CD14-positive monocyte (primary cell): ENCODE results near the gene ABCC3. TPM values are rescaled to one million over a fixed set of nuclear protein-coding genes. Genes with fewer than 3 reads are reported as not detected.

Source experiments
- DNase-seq, 3 donors: peaks; one replicate each; pipeline ENCODE4 v3.0.0-alpha.2; 2011 to 2022
- H2AFZ ChIP-seq: 2 replicates; pipeline ENCODE4 v1.6.0; 2012; ENCODE audit warnings: mild to moderate bottlenecking, low read depth, low read length, inconsistent platforms; ENCODE audit not compliant: insufficient read depth, poor library complexity, severe bottlenecking
- H3K27ac ChIP-seq, 2 donors: 1 replicate in 1 of 2; 2 replicates in 1 of 2; pipeline ENCODE4 v1.5.1; 2012 to 2013; ENCODE audit warnings: low read length in 2 of 2, control low read depth in 1 of 2, inconsistent platforms in 1 of 2, low read depth in 1 of 2, mild to moderate bottlenecking in 1 of 2
- H3K27me3 ChIP-seq, 2 donors: one replicate each; pipeline versions ENCODE4 v1.6.0 to v1.6.1; 2011 to 2013; ENCODE audit warnings: low read length in 2 of 2; ENCODE audit not compliant: control insufficient read depth in 2 of 2, insufficient read depth in 2 of 2
- H3K36me3 ChIP-seq, 2 donors: replicated peaks in 1 of 2; 1 replicate in 1 of 2; 2 replicates in 1 of 2; pipeline versions ENCODE4 v1.5.1 to v1.6.1; 2012 to 2013; ENCODE audit warnings: low read length in 2 of 2, control low read depth in 1 of 2, inconsistent platforms in 1 of 2, mild to moderate bottlenecking in 1 of 2; ENCODE audit not compliant: insufficient read depth in 2 of 2, control insufficient read depth in 1 of 2
- H3K4me1 ChIP-seq, 2 donors: 1 replicate in 1 of 2; 2 replicates in 1 of 2; pipeline versions ENCODE4 v1.5.1 to v1.6.1; 2012 to 2013; ENCODE audit warnings: low read length in 2 of 2, control low read depth in 1 of 2, inconsistent platforms in 1 of 2, mild to moderate bottlenecking in 1 of 2, moderate library complexity in 1 of 2; ENCODE audit not compliant: insufficient read depth in 2 of 2, control insufficient read depth in 1 of 2
- H3K4me2 ChIP-seq: replicated peaks from 2 replicates; pipeline ENCODE3; 2012; ENCODE audit warnings: low read length, moderate library complexity, mild to moderate bottlenecking; ENCODE audit not compliant: poor library complexity, severe bottlenecking; ENCODE audit errors: extremely low read depth
- H3K4me3 ChIP-seq, 3 experiments: fragments of 200-600 bp in 1 of 3; sonication (generic) in 1 of 3; replicated peaks in 1 of 3; 1 replicate in 2 of 3; 2 replicates in 1 of 3; pipeline ENCODE4 v1.5.1; 2011 to 2013; ENCODE audit warnings: low read length in 3 of 3, mild to moderate bottlenecking in 3 of 3, control low read depth in 2 of 3, low read depth in 2 of 3, inconsistent platforms in 1 of 3, moderate library complexity in 1 of 3
- H3K79me2 ChIP-seq: 2 replicates; pipeline ENCODE4 v1.6.0; 2012; ENCODE audit warnings: mild to moderate bottlenecking, control low read depth, inconsistent platforms, low read length, moderate library complexity; ENCODE audit not compliant: insufficient read depth
- H3K9ac ChIP-seq: 2 replicates; pipeline ENCODE4 v1.6.0; 2017; ENCODE audit warnings: low read length, mild to moderate bottlenecking; ENCODE audit not compliant: insufficient read depth, poor library complexity, severe bottlenecking
- H3K9me3 ChIP-seq, 2 donors: replicated peaks in 1 of 2; 1 replicate in 1 of 2; 2 replicates in 1 of 2; pipeline versions ENCODE4 v1.5.1 to v1.6.1; 2012 to 2013; ENCODE audit warnings: low read length in 2 of 2, control low read depth in 1 of 2; ENCODE audit not compliant: control insufficient read depth in 1 of 2, insufficient read depth in 1 of 2
- H4K20me1 ChIP-seq: 2 replicates; pipeline ENCODE4 v1.6.0; 2012; ENCODE audit warnings: mild to moderate bottlenecking, low read length, control low read depth, moderate library complexity; ENCODE audit not compliant: insufficient read depth
- H3K27ac Mint-ChIP-seq, 7 donors: one replicate each; pipeline ENCODE4 v1.8.0; 2020; ENCODE audit warnings: mild to moderate bottlenecking in 7 of 7, mixed read lengths in 7 of 7, moderate library complexity in 6 of 7, inconsistent platforms in 2 of 7
- H3K27me3 Mint-ChIP-seq, 3 donors: one replicate each; pipeline ENCODE4 v1.8.0; 2021 to 2022; ENCODE audit warnings: low read depth in 3 of 3, mild to moderate bottlenecking in 3 of 3, mixed read lengths in 3 of 3, moderate library complexity in 3 of 3, inconsistent platforms in 1 of 3
- H3K36me3 Mint-ChIP-seq, 2 donors: one replicate each; pipeline ENCODE4 v1.8.0; 2020; ENCODE audit warnings: mixed read lengths in 2 of 2, inconsistent platforms in 1 of 2, mild to moderate bottlenecking in 1 of 2
- H3K4me1 Mint-ChIP-seq: one replicate; pipeline ENCODE4 v1.8.0; 2020; ENCODE audit warnings: mild to moderate bottlenecking, mixed read lengths
- H3K4me3 Mint-ChIP-seq, 2 donors: one replicate each; pipeline ENCODE4 v1.8.0; 2020; ENCODE audit warnings: mild to moderate bottlenecking in 2 of 2, mixed read lengths in 2 of 2, moderate library complexity in 1 of 2
- H3K9me3 Mint-ChIP-seq, 7 donors: one replicate each; pipeline ENCODE4 v1.8.0; 2020 to 2022; ENCODE audit warnings: mixed read lengths in 7 of 7, mild to moderate bottlenecking in 6 of 7, moderate library complexity in 6 of 7, inconsistent platforms in 2 of 7
- CTCF ChIP-seq: fragments of 200-600 bp; IDR thresholded peaks from one replicate; pipeline ENCODE4 v1.8.0; 2022; ENCODE audit warnings: antibody characterized with exemption, mild to moderate bottlenecking
- WGBS: methylation state at CpG from one replicate; pipeline ENCODE4 v1.1.5; 2013; ENCODE audit warnings: missing lambda C conversion rate; ENCODE audit not compliant: insufficient coverage; 5-methylcytosine and 5-hydroxymethylcytosine counted together
- intact Hi-C, 2 donors: fragments of 100-400 bp; cut with micrococcal nuclease; formaldehyde crosslinking; loops; one replicate each; pipeline versions ENCODE4 v1.15.0 to v1.15.1; 2023
- polyA plus RNA-seq, 3 donors: library from polyadenylated mRNA; depleted of rRNA in 1 of 3; unstranded in 2 of 3; stranded (reverse) in 1 of 3; fragments of 300-500 nt in 2 of 3; fragments of >200 nt in 1 of 3; fragmentation: Illumina TruSeq in 2 of 3; gene quantifications; 1 replicate in 2 of 3; 2 replicates in 1 of 3; pipeline ENCODE4 v1.2.3, GENCODE V29; 2012 to 2021

The ABCC3 gene
- polyA plus RNA-seq, 3 donors: 2.7 to 74.5 (median 11.4) TPM

- Mint-ChIP-seq H3K9me3 (no peaks in the 10 kb centered on the region), H3K27ac (no peak overlapping the region)
- no peaks in the 10 kb centered on the region for H3K9me3 ChIP-seq
These were observed 48.3 kb downstream of the ABCC3 start for GRCh38 chr17:50682938-50683337.

GRCh38 chr17:50683434-50684287 is 49.0 kb downstream of the ABCC3 start:
- Mint-ChIP-seq H3K4me3 (no peak overlapping the region), H3K36me3 (no peaks in the 10 kb centered on the region), H3K4me1 (peaks cover 9% of the 10 kb centered on the region), H3K9me3 (no peaks in the 10 kb centered on the region), H3K27me3 (peaks cover 8 to 16% (median 11%) of the 10 kb centered on the region in 3 donors), H3K27ac (no peak overlapping the region)
- no peak for DNase-seq
- no peaks in the 10 kb centered on the region for H3K9me3 ChIP-seq
- H3K27me3 ChIP-seq: no peaks in the 10 kb centered on the region
- H3K9ac ChIP-seq: no peak overlapping the region
- no peak for TF ChIP-seq CTCF
- no peak overlapping the region for H2AFZ ChIP-seq
- intact Hi-C loops: loop anchor here (5.0 kb wide), 3 partner anchors 131 to 201 kb away; partner anchors contain the start of gene SPATA20 (in 1 of the 2)
- H3K79me2 ChIP-seq: no peaks in the 10 kb centered on the region
- H3K27ac ChIP-seq: no peak overlapping the region
- WGBS: 96% methylated on average over 28 of the region's 28 CpGs
- no peak overlapping the region for H3K4me2 ChIP-seq
- H3K4me3 ChIP-seq: no peak overlapping the region
- H3K4me1 ChIP-seq: peaks cover 5 to 9% of the 10 kb centered on the region in 2 donors
- no peaks in the 10 kb centered on the region for H4K20me1 ChIP-seq
- no peaks in the 10 kb centered on the region for H3K36me3 ChIP-seq

More at GRCh38 chr17:50682938-50683337, 48.3 kb downstream of the ABCC3 start:
- H3K36me3 ChIP-seq: no peaks in the 10 kb centered on the region
- H3K4me1 ChIP-seq: peaks cover 5 to 9% of the 10 kb centered on the region in 2 donors
- Mint-ChIP-seq H3K4me3 (no peak overlapping the region), H3K36me3 (peaks cover 0 to 4% of the 10 kb centered on the region in 2 donors), H3K27me3 (peaks cover 9 to 17% (median 11%) of the 10 kb centered on the region in 3 donors), H3K4me1 (peaks cover 9% of the 10 kb centered on the region)
- H3K27ac ChIP-seq: no peak overlapping the region
- H3K79me2 ChIP-seq: no peaks in the 10 kb centered on the region
- H3K9ac ChIP-seq: no peak overlapping the region
- no peaks in the 10 kb centered on the region for H3K27me3 ChIP-seq
- H4K20me1 ChIP-seq: no peaks in the 10 kb centered on the region
- WGBS: 97% methylated on average over 3 of the region's 3 CpGs
- no peak for DNase-seq
- no peak overlapping the region for H3K4me2 ChIP-seq
- H3K4me3 ChIP-seq: no peak overlapping the region
- no peak for TF ChIP-seq CTCF
- no peak overlapping the region for H2AFZ ChIP-seq
- intact Hi-C loops: loop anchor here (5.0 kb wide), 3 partner anchors 131 to 201 kb away; partner anchors contain the start of gene SPATA20 (in 1 of the 2)
